ENCODE results near the gene AIMP2. TPM values are rescaled to one million over a fixed set of nuclear protein-coding genes. Genes with fewer than 3 reads are reported as not detected.
"Not testable (repeated sequence)": the region's sequence is repeated elsewhere in the genome, so short reads cannot be mapped to it uniquely, and the experiment has no call there.

Gene AIMP2
- total RNA-seq, 1 donor from 2014 or later = 84.9 TPM

- TF ChIP-seq CTCF (IDR thresholded peaks at IDR 0.05; ENCODE audit: insufficient read depth, low read length, poor library complexity, severe bottlenecking) = no peak
- Histone ChIP-seq H3K27me3 (ENCODE audit: control insufficient read depth, insufficient read depth, low read length) (no peaks in the 10 kb centered on the region), H3K4me3 (ENCODE audit: low read depth, low read length) (no peak overlapping the region), H3K36me3 (ENCODE audit: control insufficient read depth, insufficient read depth, low read length) (no peaks in the 10 kb centered on the region)
- no peak for DNase-seq (ENCODE audit: low read depth)
Observed at GRCh38 chr7:6007386-6007785, 1.7 kb upstream of the AIMP2 start.

DNA sequence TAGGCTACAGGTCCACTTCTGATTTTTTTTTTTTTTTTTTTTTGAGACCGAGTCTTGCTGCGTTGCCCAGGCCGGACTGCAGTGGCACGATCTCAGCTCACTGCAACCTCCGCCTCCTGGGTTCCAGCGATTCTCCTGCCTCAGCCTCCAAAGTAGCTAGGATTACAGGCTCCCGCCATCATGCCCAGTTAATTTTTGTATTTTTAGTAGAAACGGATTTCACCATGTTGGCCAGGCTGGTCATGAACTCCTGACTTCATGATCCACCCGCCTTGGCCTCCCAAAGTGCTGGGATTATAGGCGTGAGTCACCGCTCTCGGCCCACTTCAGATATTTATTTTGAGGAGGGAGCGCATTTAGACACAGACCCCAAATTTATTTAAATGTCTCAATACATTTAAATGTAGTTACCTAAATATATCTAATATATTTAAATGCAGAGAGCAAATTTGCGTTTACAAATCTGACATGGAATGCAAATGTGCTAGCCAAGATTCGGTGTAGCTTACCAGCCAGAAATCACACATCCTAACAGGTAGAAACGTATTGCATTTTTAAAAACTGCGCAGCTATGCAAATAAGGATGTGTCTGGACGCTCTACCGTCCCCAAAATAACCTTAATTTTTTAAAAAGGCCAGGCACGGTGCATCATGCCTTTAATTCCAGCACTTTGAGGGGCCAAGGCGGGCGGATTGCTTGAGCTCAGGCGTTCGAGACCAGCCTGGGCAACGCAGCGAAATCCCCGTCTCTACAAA, 1.1 kb upstream of the AIMP2 start:
- H3K27me3 ChIP-seq (ENCODE audit: control insufficient read depth, insufficient read depth, low read length); DNase-seq (ENCODE audit: low read depth); H3K36me3 ChIP-seq (ENCODE audit: control insufficient read depth, insufficient read depth, low read length): not testable (repeated sequence)
- peak overlapping the region; percentile 72 for H3K4me3 ChIP-seq (ENCODE audit: low read depth, low read length)

DNA sequence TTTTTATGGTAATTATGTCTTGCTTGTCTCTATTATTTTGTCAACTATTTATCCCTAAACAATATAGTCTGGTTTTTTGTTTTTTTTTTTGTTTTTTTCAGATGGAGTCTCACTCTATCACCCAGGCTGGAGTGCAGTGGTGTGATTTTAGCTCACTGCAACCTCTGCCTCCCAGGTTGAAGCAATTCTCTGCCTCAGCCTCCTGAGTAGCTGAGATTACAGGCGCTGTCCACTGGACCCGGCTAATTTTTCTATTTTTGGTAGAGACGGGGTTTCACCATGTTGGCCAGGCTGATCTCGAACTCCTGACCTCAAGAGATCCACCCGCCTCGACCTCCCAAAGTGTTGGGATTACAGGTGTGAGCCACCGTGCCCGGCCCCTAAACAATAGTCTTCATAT, 1.3 kb downstream of the AIMP2 start:
- H3K27me3 ChIP-seq (ENCODE audit: control insufficient read depth, insufficient read depth, low read length); DNase-seq (ENCODE audit: low read depth); H3K36me3 ChIP-seq (ENCODE audit: control insufficient read depth, insufficient read depth, low read length): not testable (repeated sequence)
- peak overlapping the region; percentile 62 for H3K4me3 ChIP-seq (ENCODE audit: low read depth, low read length)

GRCh38 chr7:6011541-6011940, 2.5 kb downstream of the AIMP2 start:
- Histone ChIP-seq H3K36me3 (ENCODE audit: control insufficient read depth, insufficient read depth, low read length) (no peaks in the 10 kb centered on the region), H3K4me3 (ENCODE audit: low read depth, low read length) (no peak overlapping the region), H3K27me3 (ENCODE audit: control insufficient read depth, insufficient read depth, low read length) (no peaks in the 10 kb centered on the region)
- no peak for TF ChIP-seq CTCF (IDR thresholded peaks at IDR 0.05; ENCODE audit: insufficient read depth, low read length, poor library complexity, severe bottlenecking)
- no peak for DNase-seq (ENCODE audit: low read depth)

- no peak for DNase-seq (ENCODE audit: low read depth)
- Histone ChIP-seq H3K36me3 (ENCODE audit: control insufficient read depth, insufficient read depth, low read length) (no peaks in the 10 kb centered on the region), H3K4me3 (ENCODE audit: low read depth, low read length) (no peak overlapping the region), H3K27me3 (ENCODE audit: control insufficient read depth, insufficient read depth, low read length) (no peaks in the 10 kb centered on the region)
- TF ChIP-seq CTCF (IDR thresholded peaks at IDR 0.05; ENCODE audit: insufficient read depth, low read length, poor library complexity, severe bottlenecking) = no peak
Observed at GRCh38 chr7:6012355-6013104, 3.5 kb downstream of the AIMP2 start.

- Histone ChIP-seq H3K4me3 (ENCODE audit: low read depth, low read length) (no peak overlapping the region), H3K36me3 (ENCODE audit: control insufficient read depth, insufficient read depth, low read length) (no peaks in the 10 kb centered on the region), H3K27me3 (ENCODE audit: control insufficient read depth, insufficient read depth, low read length) (no peaks in the 10 kb centered on the region)
- no peak for DNase-seq (ENCODE audit: low read depth)
- TF ChIP-seq CTCF (IDR thresholded peaks at IDR 0.05; ENCODE audit: insufficient read depth, low read length, poor library complexity, severe bottlenecking) = no peak
Observed at GRCh38 chr7:6015917-6016652, 7.0 kb downstream of the AIMP2 start.

All from kidney epithelial cell (primary cell).